GM15510 (cell line): ENCODE data around the gene TIMELESS.

ENCODE experiments used
- POLR2A ChIP-seq: IDR thresholded peaks from 3 replicates; pipeline ENCODE4 v1.6.1; 2011; ENCODE audit warnings: borderline replicate concordance; ENCODE audit not compliant: insufficient read length; ENCODE audit errors: extremely low read depth

The TIMELESS gene

DNA sequence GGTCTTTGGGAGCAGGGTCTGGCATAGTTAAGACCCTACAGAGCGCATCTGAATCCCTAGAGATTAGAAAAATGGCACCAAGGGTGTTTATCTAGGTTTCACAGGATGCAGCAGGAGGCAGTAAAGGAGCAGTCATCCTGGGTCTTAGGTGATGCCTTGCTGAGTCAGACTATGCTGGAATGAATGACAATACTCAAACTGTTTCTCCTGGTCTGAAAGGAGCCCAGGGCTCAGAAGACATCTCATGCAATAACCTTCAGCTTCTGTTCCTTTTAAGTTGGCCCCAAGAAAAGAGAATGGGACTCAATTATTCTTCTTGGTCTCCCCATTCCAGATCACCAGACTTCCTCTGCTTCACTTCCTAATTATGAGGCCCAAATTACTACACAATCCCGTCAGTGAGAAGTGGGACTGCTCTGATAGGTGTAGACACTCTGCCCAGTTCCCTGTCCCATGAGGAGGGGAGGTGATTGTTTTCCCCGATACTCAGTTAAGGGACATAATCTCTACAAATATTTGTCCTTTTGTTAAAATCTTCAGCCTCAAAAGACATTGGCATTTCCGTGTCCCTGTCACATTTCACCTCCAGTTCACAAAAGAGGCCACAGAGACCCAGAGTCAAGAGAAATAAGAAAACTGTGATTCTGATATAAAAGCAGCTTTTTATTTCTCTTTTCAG lies 71.8 kb downstream of the TIMELESS start:
- no peak for TF ChIP-seq POLR2A

DNA sequence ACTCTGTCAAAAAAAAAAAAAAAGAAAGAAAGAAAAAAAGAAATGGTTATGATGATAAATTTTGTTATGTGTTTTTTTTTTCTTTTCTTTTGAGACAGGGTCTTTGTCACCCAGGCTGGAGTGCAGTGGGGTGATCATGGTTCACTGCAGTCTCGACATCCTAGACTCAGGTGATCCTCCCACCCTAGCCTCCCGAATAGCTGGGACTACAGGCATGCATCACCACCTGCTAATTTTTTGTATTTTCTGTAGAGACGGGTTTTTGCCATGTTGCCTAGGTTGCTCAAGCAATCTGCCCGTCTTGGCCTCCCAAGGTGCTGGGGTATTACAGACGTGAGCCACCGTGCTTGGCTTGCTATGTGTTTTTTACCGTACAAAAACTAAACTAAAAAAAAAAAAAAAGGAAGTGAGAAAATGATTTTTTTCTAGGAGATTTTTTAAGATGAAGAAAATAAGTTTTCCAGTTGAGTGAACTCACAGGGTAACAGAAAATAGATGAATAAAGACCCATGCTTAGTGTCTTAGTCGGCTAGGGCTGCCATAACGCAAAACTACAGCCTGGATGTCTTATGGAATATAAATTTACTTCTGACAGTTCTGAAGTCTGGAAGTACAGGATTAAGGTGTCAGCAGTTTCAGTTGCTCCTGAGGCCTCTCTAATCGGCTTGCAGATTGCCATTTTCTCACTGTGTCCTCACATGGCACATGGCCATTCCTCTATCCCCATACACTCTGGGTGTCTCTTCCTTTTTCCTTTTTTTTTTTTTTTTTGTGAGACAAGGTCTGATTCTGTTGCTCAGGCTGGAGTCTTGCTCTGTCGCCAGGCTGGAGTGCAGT lies 73.4 kb downstream of the TIMELESS start:
- no peak for TF ChIP-seq POLR2A

DNA sequence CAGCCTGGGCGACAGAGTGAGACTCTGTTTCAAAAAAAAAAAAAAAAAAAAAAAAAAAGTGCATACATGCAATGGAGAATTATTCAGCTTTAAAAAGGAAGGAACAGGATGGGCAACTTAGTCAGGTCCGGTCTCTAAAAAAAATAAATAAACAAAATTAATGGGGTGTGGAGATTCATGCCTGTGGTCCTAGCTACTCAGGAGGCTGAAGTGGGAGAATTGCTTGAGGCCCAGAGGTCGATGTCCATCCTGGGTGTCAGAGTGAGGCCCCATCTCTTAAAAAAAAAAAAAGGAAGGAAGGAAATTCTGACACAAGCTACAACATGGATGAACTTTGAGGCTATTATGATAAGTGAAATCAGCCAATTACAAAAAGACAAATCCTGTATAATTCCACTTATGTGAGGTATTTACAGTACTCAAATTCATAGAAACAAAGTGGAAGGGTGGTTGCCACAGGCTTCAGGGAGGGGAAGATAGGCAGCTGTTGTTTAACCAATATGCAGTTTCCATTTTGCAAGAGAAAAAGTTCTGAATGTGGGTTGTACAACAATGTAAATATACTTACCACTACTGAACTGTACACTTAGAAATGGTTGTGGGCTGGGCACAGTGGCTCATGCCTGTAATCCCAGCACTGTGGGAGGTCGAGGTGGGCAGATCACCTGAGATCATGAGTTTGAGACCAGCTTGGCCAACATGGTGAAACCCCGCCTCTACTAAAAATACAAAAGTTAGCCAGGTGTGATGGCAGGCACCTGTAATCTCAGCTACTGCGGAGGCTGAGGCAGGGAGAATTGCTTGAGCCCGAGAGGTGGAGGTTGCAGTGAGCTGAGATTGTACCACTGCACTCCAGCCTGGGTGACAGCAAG lies 74.3 kb downstream of the TIMELESS start:
- TF ChIP-seq POLR2A: no peak

DNA sequence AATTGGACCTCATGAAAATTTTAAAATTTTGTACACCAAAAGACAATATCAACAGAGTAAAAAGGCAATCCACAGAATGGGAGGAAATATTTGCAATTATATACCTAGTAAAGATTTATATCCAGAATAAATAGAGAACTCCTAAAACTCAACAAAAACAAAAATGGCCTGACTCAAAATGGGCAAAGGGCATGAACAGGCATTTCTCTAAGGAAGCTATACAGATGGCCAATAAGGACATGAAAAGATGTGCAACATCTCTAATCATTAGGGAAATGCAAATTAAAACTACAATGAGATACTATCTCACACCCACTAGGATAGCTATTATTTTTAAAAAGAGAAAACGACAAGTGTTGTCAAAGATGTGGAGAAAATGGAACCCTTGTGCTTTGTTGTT lies 75.7 kb downstream of the TIMELESS start:
- TF ChIP-seq POLR2A: no peak

DNA sequence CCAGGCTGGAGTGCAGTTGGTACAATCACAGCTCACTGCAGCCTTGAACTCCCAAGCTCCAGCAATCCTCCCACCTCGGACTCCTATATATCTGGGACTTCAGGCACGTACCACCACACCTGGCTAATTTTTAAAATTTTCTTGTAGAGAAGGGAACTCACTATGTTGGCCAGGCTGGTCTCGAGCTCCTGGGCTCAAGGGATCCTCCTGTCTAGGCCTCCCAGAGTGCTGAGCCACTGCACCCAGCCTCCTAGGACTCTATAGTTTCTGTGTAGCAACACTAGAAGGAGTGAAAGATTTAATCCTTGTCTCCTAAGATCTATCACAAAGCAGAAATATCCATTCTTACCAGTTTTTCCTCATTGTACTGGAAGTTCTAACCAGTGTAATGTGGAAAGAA lies 82.3 kb downstream of the TIMELESS start:
- no peak for TF ChIP-seq POLR2A
